Testis (tissue), 2 donors: ENCODE measurements around the gene CTDSPL.

Experiments used
- POLR2A ChIP-seq: fragments of 450-650 bp; IDR thresholded peaks from one replicate; pipeline ENCODE4 v1.6.1; 2017; ENCODE audit warnings: antibody characterized with exemption, mild to moderate bottlenecking, moderate library complexity
- TF ChIP-seq, protein P1 (sequence below), 3 experiments: fragments of 450-650 bp in 2 of 3; fragments of 200-600 bp in 1 of 3; sonication (generic) in 1 of 3; IDR thresholded peaks; one replicate each; pipeline ENCODE4 v1.5.1; 2016 to 2019; ENCODE audit warnings: antibody characterized with exemption in 3 of 3, mild to moderate bottlenecking in 2 of 3, moderate library complexity in 1 of 3

DNA sequence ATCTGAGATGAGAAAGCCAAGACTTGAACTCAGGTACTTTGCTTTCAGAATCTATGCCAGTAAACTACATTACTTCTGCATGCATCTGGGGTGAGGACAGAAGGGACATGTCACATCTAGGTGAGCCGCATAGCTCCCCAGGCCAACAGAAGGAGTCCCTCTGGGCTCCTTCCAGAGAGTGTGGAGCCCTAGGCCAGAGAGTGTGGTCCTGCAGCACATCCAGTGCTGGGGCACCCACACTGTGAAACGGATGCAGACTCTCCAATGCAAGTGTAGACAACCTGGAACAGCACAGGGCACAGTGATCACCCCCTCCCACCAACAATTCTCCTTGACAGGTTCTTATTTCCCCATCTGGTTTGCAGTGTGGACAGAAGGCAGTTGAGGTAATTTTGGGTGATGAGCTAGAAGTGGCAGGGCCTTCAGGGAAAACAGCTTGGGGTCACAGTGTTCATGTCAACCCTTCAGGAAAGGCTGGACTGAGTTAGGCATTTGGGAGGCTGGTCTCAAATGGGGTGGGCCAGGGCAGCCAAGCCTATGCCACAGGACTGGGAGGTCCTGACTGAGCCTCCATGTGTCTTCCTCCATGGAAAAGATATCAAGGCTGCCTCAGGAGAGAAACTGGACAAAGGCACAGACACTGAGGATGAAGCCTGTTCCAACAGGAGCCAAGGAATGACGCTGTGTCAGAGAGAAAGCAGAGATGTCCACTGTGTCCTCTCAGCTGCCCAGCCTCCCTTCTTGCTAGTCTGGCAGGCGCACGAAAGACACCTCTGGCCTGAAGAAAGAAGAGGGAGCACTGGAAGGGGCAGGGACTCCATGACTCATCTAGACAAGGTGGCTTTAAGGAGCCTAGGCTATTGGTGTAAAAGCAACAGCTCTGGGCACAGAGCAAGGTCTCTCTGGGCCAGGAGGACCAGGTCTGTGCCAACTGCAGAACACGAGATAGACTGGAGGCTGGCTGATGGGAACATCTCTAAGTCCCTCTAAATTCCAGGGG, 166.1 kb downstream of the CTDSPL start:
- TF ChIP-seq, protein P1, sequence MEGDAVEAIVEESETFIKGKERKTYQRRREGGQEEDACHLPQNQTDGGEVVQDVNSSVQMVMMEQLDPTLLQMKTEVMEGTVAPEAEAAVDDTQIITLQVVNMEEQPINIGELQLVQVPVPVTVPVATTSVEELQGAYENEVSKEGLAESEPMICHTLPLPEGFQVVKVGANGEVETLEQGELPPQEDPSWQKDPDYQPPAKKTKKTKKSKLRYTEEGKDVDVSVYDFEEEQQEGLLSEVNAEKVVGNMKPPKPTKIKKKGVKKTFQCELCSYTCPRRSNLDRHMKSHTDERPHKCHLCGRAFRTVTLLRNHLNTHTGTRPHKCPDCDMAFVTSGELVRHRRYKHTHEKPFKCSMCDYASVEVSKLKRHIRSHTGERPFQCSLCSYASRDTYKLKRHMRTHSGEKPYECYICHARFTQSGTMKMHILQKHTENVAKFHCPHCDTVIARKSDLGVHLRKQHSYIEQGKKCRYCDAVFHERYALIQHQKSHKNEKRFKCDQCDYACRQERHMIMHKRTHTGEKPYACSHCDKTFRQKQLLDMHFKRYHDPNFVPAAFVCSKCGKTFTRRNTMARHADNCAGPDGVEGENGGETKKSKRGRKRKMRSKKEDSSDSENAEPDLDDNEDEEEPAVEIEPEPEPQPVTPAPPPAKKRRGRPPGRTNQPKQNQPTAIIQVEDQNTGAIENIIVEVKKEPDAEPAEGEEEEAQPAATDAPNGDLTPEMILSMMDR (IDR thresholded peaks at IDR 0.05), result no peak
- no peak for TF ChIP-seq POLR2A
